Vagina (tissue), 2 donors: ENCODE measurements around the gene HSPB1.
"Not testable (repeated sequence)": the region's sequence is repeated elsewhere in the genome, so short reads cannot be mapped to it uniquely, and the experiment has no call there.

Source experiments
- POLR2AphosphoS5 ChIP-seq, 2 donors: sonication (generic); formaldehyde crosslinking; IDR thresholded peaks; one replicate each; pipeline ENCODE4 v1.9.0; 2017; ENCODE audit warnings: antibody characterized with exemption in 2 of 2, mild to moderate bottlenecking in 2 of 2, low read depth in 1 of 2; ENCODE audit not compliant: insufficient read depth in 1 of 2
- TF ChIP-seq, protein P1 (sequence below), 3 experiments: fragments of 450-650 bp in 2 of 3; fragments of 200-600 bp in 1 of 3; sonication (generic) in 1 of 3; IDR thresholded peaks; one replicate each; pipeline ENCODE4 v1.5.1; 2017 to 2019; ENCODE audit warnings: antibody characterized with exemption in 3 of 3, mild to moderate bottlenecking in 2 of 3, moderate library complexity in 2 of 3

DNA sequence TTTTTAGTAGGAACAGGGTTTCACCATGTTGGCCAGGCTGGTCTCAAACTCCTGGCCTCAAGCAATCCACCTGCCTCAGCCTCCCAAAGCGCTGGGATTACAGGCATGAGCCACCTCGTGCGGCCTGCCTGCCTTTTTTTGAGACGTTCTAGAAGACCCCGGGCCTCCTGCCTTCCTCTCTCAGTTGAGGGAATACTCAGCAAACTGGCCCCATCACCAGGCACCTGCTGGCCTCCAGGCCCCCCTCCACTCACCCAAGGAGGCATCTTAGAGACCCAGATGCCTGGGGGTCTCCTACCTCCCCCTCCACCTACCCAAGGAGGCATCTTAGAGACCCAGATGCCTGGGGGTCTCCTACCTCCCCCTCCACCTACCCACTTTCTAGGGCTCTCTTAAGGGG lies 9.6 kb upstream of the HSPB1 start:
- not testable (repeated sequence) for TF ChIP-seq POLR2AphosphoS5 (IDR thresholded peaks at IDR 0.05; ENCODE audit: insufficient read depth in 1 of 2, low read depth in 1 of 2)
- TF ChIP-seq, protein P1, sequence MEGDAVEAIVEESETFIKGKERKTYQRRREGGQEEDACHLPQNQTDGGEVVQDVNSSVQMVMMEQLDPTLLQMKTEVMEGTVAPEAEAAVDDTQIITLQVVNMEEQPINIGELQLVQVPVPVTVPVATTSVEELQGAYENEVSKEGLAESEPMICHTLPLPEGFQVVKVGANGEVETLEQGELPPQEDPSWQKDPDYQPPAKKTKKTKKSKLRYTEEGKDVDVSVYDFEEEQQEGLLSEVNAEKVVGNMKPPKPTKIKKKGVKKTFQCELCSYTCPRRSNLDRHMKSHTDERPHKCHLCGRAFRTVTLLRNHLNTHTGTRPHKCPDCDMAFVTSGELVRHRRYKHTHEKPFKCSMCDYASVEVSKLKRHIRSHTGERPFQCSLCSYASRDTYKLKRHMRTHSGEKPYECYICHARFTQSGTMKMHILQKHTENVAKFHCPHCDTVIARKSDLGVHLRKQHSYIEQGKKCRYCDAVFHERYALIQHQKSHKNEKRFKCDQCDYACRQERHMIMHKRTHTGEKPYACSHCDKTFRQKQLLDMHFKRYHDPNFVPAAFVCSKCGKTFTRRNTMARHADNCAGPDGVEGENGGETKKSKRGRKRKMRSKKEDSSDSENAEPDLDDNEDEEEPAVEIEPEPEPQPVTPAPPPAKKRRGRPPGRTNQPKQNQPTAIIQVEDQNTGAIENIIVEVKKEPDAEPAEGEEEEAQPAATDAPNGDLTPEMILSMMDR (IDR thresholded peaks at IDR 0.05): not testable (repeated sequence)
